ENCODE measurements around the gene TSPO2. TPM values are rescaled to one million over a fixed set of nuclear protein-coding genes. Genes with fewer than 3 reads are reported as not detected.

The TSPO2 gene
- total and polyA plus RNA-seq, 2 of the 13 experiments (the other 11 are each of a cell fraction or from before 2014, with no cell fraction given) = 0.55 TPM; not detected in 1

- TF ChIP-seq ZBTB43 (CRISPR knock-in tag; conservative IDR thresholded peaks at IDR 0.05) (no peak), NPAS2 (CRISPR knock-in tag; IDR thresholded peaks at IDR 0.05; ENCODE audit: borderline replicate concordance) (no peak), FOXJ3 (CRISPR knock-in tag; IDR thresholded peaks at IDR 0.05; ENCODE audit: borderline replicate concordance) (peak; percentile 20; the same call in 1 of the 2 replicates), ZNF567 (CRISPR knock-in tag; IDR thresholded peaks at IDR 0.05; ENCODE audit: borderline replicate concordance) (no peak), KDM3A (CRISPR knock-in tag; IDR thresholded peaks at IDR 0.05; ENCODE audit: low read depth) (no peak), GMEB2 (CRISPR knock-in tag; IDR thresholded peaks at IDR 0.05; ENCODE audit: low read depth) (no peak), LRRFIP1 (CRISPR knock-in tag; conservative IDR thresholded peaks at IDR 0.05) (no peak), KAT7 (CRISPR knock-in tag; IDR thresholded peaks at IDR 0.05; ENCODE audit: borderline replicate concordance) (0 out of 2 replicates have a peak, but pooled peaks have one; percentile 30), ARID4A (CRISPR knock-in tag; IDR thresholded peaks at IDR 0.05; ENCODE audit: borderline replicate concordance) (no peak), ZNF549 (CRISPR knock-in tag; IDR thresholded peaks at IDR 0.05) (no peak), ZNF329 (CRISPR knock-in tag; IDR thresholded peaks at IDR 0.05; ENCODE audit: low read depth) (no peak), HBP1 (CRISPR knock-in tag; IDR thresholded peaks at IDR 0.05; ENCODE audit: low read depth) (no peak), CSRNP1 (CRISPR knock-in tag; IDR thresholded peaks at IDR 0.05) (no peak), SAFB2 (CRISPR knock-in tag; IDR thresholded peaks at IDR 0.05; ENCODE audit: borderline replicate concordance, low read depth) (no peak), ZKSCAN5 (CRISPR knock-in tag; IDR thresholded peaks at IDR 0.05) (no peak)
These were observed 32.6 kb downstream of the TSPO2 start (continued) for GRCh38 chr6:41074692-41075436.

All from HepG2 (cell line).